Body of pancreas (tissue), 4 donors: ENCODE measurements around the gene CCDC9. TPM values are rescaled to one million over a fixed set of nuclear protein-coding genes. Genes with fewer than 3 reads are reported as not detected.

Source experiments
- ATAC-seq: fragments of 150-250 bp; one replicate; pipeline ENCODE4 v1.9.1; 2016
- DNase-seq, 4 donors: peaks; one replicate each; pipeline ENCODE4 v3.0.0-alpha.2; 2019
- H3K27ac ChIP-seq, 4 donors: fragments of 200-600 bp; sonication (generic); 1 replicate in 3 of 4; 2 replicates in 1 of 4; pipeline versions ENCODE4 v1.5.1 to v1.6.1; 2016 to 2019; ENCODE audit warnings: mild to moderate bottlenecking in 1 of 4, mixed read lengths in 1 of 4, moderate library complexity in 1 of 4
- H3K27me3 ChIP-seq, 2 donors: fragments of 200-600 bp; sonication (generic); one replicate each; pipeline ENCODE4 v1.6.0; 2016; ENCODE audit warnings: mild to moderate bottlenecking in 1 of 2
- H3K36me3 ChIP-seq, 2 donors: fragments of 200-600 bp; sonication (generic); replicated peaks in 1 of 2; 2 replicates each; pipeline ENCODE4 v1.5.1; 2016; ENCODE audit warnings: low read depth in 2 of 2; ENCODE audit not compliant: insufficient read depth in 1 of 2
- H3K4me1 ChIP-seq: fragments of 200-600 bp; sonication (generic); one replicate; pipeline ENCODE4 v1.6.0; 2016
- H3K4me3 ChIP-seq, 2 donors: fragments of 200-600 bp; sonication (generic); 1 replicate in 1 of 2; 2 replicates in 1 of 2; pipeline ENCODE4 v1.5.1; 2016 to 2019
- H3K9me3 ChIP-seq, 3 donors: fragments of 200-600 bp; sonication (generic); 1 replicate in 2 of 3; 2 replicates in 1 of 3; pipeline ENCODE4 v1.5.1; 2016
- POLR2A ChIP-seq, 3 donors: fragments of 450-650 bp; IDR thresholded peaks; one replicate each; pipeline ENCODE4 v1.6.1; 2016; ENCODE audit warnings: antibody characterized with exemption in 3 of 3, mild to moderate bottlenecking in 2 of 3
- WGBS, 2 donors: methylation state at CpG; one replicate each; pipeline ENCODE4 v1.1.5; 2017; 5-methylcytosine and 5-hydroxymethylcytosine counted together
- intact Hi-C: fragments of 100-400 bp; cut with DNase I; formaldehyde crosslinking; loops from one replicate; pipeline ENCODE4 v1.15.1; 2023
- total RNA-seq, 2 donors: library from RNA; depleted of rRNA; stranded (reverse); fragments of >200 nt; gene quantifications; one replicate each; pipeline ENCODE4 v1.1.0, GENCODE V29; 2016
- TF ChIP-seq, protein P1 (sequence below), 7 experiments: fragments of 450-650 bp in 4 of 7; fragments of 200-600 bp in 3 of 7; sonication (generic) in 3 of 7; IDR thresholded peaks; one replicate each; pipeline ENCODE4 v1.5.1; 2016 to 2019; ENCODE audit warnings: antibody characterized with exemption in 7 of 7

CCDC9 gene
- total RNA-seq, 2 donors from 2014 or later: 51.1 to 55.7 TPM

- Histone ChIP-seq H3K4me1 (peaks cover 61% of the 10 kb centered on the region), H3K9me3 (no peaks in the 10 kb centered on the region), H3K36me3 (no peaks in the 10 kb centered on the region), H3K4me3 (peak overlapping the region in 1 of 2 donors; percentile 14), H3K27ac (peak overlapping the region; percentile 75 to 97 (median 93)), H3K27me3 (no peaks in the 10 kb centered on the region)
- no peak for TF ChIP-seq POLR2A (IDR thresholded peaks at IDR 0.05)
- TF ChIP-seq, protein P1, sequence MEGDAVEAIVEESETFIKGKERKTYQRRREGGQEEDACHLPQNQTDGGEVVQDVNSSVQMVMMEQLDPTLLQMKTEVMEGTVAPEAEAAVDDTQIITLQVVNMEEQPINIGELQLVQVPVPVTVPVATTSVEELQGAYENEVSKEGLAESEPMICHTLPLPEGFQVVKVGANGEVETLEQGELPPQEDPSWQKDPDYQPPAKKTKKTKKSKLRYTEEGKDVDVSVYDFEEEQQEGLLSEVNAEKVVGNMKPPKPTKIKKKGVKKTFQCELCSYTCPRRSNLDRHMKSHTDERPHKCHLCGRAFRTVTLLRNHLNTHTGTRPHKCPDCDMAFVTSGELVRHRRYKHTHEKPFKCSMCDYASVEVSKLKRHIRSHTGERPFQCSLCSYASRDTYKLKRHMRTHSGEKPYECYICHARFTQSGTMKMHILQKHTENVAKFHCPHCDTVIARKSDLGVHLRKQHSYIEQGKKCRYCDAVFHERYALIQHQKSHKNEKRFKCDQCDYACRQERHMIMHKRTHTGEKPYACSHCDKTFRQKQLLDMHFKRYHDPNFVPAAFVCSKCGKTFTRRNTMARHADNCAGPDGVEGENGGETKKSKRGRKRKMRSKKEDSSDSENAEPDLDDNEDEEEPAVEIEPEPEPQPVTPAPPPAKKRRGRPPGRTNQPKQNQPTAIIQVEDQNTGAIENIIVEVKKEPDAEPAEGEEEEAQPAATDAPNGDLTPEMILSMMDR (IDR thresholded peaks at IDR 0.05): no peak
- DNase-seq: no peak
- WGBS, 2 donors: 7 to 10% methylated on average over 6 to 9 of the region's 9 CpGs
- no peak for ATAC-seq
- intact Hi-C loops: no loop called here
Measured at GRCh38 chr19:47229676-47230053, 26.7 kb upstream of the CCDC9 start.

DNA sequence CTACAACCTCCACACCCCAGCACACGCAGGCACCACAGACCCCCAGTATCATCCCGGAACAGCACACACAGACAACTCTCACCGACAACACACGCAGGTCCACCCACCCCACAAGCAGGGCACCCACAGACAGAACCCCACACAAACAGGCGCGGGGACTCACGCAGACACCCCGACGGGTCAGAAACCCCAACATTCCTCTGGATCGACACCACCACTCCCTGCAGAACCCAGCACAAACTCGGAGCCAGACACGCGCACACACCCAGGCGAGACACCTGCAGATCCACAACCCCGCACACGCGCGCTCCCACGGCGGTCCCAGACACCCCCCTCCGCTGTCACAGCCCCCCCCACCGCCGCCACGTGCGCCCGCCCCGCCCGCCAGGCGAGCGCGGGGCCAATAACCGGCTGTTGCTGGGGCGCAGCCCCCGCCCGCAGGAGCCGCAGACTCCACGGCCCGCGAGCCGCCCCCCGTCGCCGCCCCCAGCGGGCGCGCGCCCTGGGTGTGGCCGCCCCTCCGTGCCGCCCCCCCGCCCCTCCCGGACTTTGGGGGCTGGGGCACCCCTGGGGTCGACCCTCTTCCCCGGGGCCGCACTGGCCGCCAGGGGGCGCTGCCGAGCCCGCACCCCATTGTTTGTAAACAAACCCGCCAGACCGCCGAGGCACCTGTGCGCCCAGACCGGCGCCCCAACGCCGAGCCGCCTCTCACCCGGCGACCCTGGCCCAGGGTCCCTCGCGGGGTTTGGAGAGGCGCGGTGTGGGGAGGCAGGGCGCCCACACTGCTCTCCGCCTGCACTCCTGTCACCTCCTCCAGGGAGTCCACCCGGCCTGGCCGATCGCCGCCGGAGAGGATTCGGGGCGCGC, 26.0 kb upstream of the CCDC9 start:
- Histone ChIP-seq H3K36me3 (no peaks in the 10 kb centered on the region), H3K4me3 (peak overlapping the region; percentile 75 to 98), H3K27ac (peak overlapping the region; percentile 75 to 97 (median 93)), H3K9me3 (no peaks in the 10 kb centered on the region), H3K4me1 (peaks cover 61% of the 10 kb centered on the region), H3K27me3 (no peaks in the 10 kb centered on the region)
- intact Hi-C loops: no loop called here
- TF ChIP-seq, protein P1 (IDR thresholded peaks at IDR 0.05): peak; percentile 53 to 99 (median 77)
- no peak for TF ChIP-seq POLR2A (IDR thresholded peaks at IDR 0.05)
- 0 to 2% methylated on average over 1 to 47 of the region's 84 CpGs for WGBS, 2 donors
- DNase-seq (peak; percentile 63 to 77 (median 74)), ATAC-seq (peak; percentile 12)

GRCh38 chr19:47230921-47231214, 25.5 kb upstream of the CCDC9 start, which contains the start of gene BBC3:
TSS of gene BBC3 (minus strand) at chr19:47231199. CDS start at chr19:47228431, 2,768 bp downstream.
- TF ChIP-seq POLR2A (IDR thresholded peaks at IDR 0.05): peak in 1 of 3 donors; percentile 79
- TF ChIP-seq, protein P1 (IDR thresholded peaks at IDR 0.05): peak in 1 of 7 experiments; percentile 20
- H3K4me1 ChIP-seq: peaks cover 55% of the 10 kb centered on the region
- ATAC-seq: no peak

GRCh38 chr19:47231215-47232054, 24.9 kb upstream of the CCDC9 start:
- no peak overlapping the region for H3K4me3 ChIP-seq
- H3K36me3 ChIP-seq: no peaks in the 10 kb centered on the region
- WGBS, 2 donors: 2 to 22% methylated on average over 4 to 28 of the region's 51 CpGs
- H3K4me1 ChIP-seq: peaks cover 53% of the 10 kb centered on the region
- ATAC-seq: peak; percentile 68
- no peaks in the 10 kb centered on the region for H3K9me3 ChIP-seq
- TF ChIP-seq, protein P1 (IDR thresholded peaks at IDR 0.05): no peak
- TF ChIP-seq POLR2A (IDR thresholded peaks at IDR 0.05): peak in 2 of 3 donors; percentile 75 to 80
- peak; percentile 90 to 94 (median 93) for DNase-seq
- H3K27me3 ChIP-seq: no peaks in the 10 kb centered on the region
- intact Hi-C loops: no loop called here
- H3K27ac ChIP-seq: peak overlapping the region; percentile 75 to 97 (median 93)

More at GRCh38 chr19:47230921-47231214, 25.5 kb upstream of the CCDC9 start, which contains the start of gene BBC3:
- 2% methylated on average over 30 of the region's 43 CpGs; no CpG with 5 or more reads in 1 of the 2 donors for WGBS, 2 donors
- H3K9me3 ChIP-seq: no peaks in the 10 kb centered on the region
- H3K27me3 ChIP-seq: no peaks in the 10 kb centered on the region
- no peaks in the 10 kb centered on the region for H3K36me3 ChIP-seq
- H3K27ac ChIP-seq: peak within 1 kb of the TSS; percentile 75 to 97 (median 93)
- intact Hi-C loops: no loop called here
- DNase-seq: no peak
- peak within 1 kb of the TSS; percentile 75 to 98 for H3K4me3 ChIP-seq
